HepG2 (cell line): ENCODE measurements around the gene PCCB. TPM values are rescaled to one million over a fixed set of nuclear protein-coding genes. Genes with fewer than 3 reads are reported as not detected.

Experiments
- polyA plus RNA-seq, 8 experiments: library from polyadenylated mRNA; depleted of rRNA in 3 of 8; stranded (reverse) in 7 of 8; unstranded in 1 of 8; fragments of >200 nt; fragmentation: Illumina TruSeq in 4 of 8; extraction: Trizol in 4 of 8; gene quantifications; 2 replicates each; pipeline versions ENCODE4 v1.2.1 to v1.2.3, GENCODE V29; 2011 to 2016; ENCODE audit warnings: low read depth in 4 of 8, missing spikeins in 1 of 8, mixed read lengths in 1 of 8; ENCODE audit not compliant: insufficient read depth in 1 of 8
- total RNA-seq, 5 experiments: library from RNA; depleted of rRNA; stranded (reverse); fragments of >200 nt; fragmentation: Illumina TruSeq; extraction: Trizol; gene quantifications; 2 replicates each; pipeline ENCODE4 v1.2.3, GENCODE V29; 2016; ENCODE audit warnings: low read depth in 1 of 5

PCCB gene
- total and polyA plus RNA-seq, 2 of the 13 experiments (the other 11 are each of a cell fraction or from before 2014, with no cell fraction given): 84.1 to 88.7 TPM

Other genes with a start within 250 kb of the PCCB start
- gene MSL2, start 54.0 kb upstream of the PCCB start, total RNA-seq (2016; rRNA removed; fragmentation: Illumina TruSeq; extraction: Trizol): 11.7 and 17.1 TPM in 2 replicates
- 4.8 and 6.9 TPM in 2 replicates for gene MSL2, start 54.0 kb upstream of the PCCB start, polyA plus RNA-seq (2011; rRNA removed)